ENCODE results near the gene SEMA4C. TPM values are rescaled to one million over a fixed set of nuclear protein-coding genes. Genes with fewer than 3 reads are reported as not detected.

The SEMA4C gene
- total and polyA plus RNA-seq, 2 experiments from 2014 or later = 27.9 to 53.6 TPM

DNA sequence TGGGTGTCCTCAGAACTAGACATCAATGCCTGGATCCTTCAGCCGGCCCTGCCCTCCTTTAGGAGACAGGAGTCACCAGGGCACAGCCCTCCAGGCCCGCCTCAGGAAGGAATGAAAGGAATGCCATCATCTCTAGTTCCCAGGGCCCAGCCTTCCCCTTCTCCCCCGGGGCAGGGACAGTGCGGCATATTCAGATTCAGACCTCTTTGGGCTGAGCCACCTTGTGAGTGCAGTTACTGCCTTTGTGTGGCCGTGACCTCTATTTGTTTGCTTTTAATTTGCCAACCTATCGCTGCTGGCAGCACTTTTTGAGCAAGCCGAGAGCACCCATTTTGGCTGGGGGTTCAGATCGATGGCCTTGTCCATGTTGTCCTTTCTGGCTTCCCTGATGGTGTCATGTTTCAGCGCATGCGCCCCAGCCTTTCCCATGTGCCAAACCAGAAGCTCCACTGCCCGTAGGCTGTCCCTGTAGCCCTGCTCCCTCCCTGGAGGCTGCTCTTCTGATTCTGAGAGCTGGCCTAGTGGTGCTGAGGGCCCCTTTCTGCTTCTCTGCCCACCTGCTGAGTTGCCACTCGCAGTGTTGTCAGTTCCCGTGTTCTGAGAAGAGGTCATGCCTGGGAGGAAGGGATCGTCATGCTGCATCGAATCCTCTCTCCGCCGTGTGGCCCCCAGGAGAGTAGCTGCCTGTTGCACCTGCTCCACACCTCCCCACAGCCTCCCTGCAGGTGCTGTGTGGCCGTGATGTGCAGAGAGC lies 36.9 kb downstream of the SEMA4C start:
- Histone ChIP-seq H3K36me3 (peaks cover 40% of the 10 kb centered on the region), H3K27ac (peak overlapping the region; percentile 95), H3K27me3 (no peaks in the 10 kb centered on the region), H3K4me3 (no peak overlapping the region), H3K9me3 (ENCODE audit: low read depth) (no peaks in the 10 kb centered on the region), H3K4me1 (ENCODE audit: low read depth) (peaks cover 17% of the 10 kb centered on the region)
- TF ChIP-seq, protein P1, sequence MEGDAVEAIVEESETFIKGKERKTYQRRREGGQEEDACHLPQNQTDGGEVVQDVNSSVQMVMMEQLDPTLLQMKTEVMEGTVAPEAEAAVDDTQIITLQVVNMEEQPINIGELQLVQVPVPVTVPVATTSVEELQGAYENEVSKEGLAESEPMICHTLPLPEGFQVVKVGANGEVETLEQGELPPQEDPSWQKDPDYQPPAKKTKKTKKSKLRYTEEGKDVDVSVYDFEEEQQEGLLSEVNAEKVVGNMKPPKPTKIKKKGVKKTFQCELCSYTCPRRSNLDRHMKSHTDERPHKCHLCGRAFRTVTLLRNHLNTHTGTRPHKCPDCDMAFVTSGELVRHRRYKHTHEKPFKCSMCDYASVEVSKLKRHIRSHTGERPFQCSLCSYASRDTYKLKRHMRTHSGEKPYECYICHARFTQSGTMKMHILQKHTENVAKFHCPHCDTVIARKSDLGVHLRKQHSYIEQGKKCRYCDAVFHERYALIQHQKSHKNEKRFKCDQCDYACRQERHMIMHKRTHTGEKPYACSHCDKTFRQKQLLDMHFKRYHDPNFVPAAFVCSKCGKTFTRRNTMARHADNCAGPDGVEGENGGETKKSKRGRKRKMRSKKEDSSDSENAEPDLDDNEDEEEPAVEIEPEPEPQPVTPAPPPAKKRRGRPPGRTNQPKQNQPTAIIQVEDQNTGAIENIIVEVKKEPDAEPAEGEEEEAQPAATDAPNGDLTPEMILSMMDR (IDR thresholded peaks at IDR 0.05; ENCODE audit: low read depth, low read length) = no peak
- peak; percentile 61 to 92 for DNase-seq (ENCODE audit: low read depth in 1 of 2, low spot score in 1 of 2)

DNA sequence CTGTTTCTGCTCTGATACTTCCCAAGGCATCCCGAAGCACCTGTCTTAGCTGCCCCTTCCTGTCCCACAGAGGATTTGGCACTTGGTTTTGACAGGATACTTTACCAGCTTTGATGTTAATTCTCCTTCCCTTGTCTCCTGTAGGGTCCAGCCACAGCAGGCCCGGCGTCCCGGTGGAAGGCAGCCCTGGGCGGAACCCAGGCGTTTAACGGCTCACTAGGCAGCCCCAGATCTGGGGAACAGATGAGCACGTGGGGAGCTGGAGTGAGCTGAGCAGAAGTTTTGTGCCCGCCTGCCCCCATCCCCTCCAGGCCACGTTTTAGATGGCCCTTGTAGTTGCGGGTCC lies 37.5 kb downstream of the SEMA4C start:
- peaks cover 17% of the 10 kb centered on the region for H3K4me1 ChIP-seq (ENCODE audit: low read depth)
- peak overlapping the region; percentile 95 for H3K27ac ChIP-seq
- H3K4me3 ChIP-seq = no peak overlapping the region
- no peaks in the 10 kb centered on the region for H3K27me3 ChIP-seq
- TF ChIP-seq, protein P1 (IDR thresholded peaks at IDR 0.05; ENCODE audit: low read depth, low read length) = no peak
- no peaks in the 10 kb centered on the region for H3K9me3 ChIP-seq (ENCODE audit: low read depth)
- H3K36me3 ChIP-seq = peaks cover 45% of the 10 kb centered on the region
- DNase-seq (ENCODE audit: low read depth in 1 of 2, low spot score in 1 of 2) = no peak

DNA sequence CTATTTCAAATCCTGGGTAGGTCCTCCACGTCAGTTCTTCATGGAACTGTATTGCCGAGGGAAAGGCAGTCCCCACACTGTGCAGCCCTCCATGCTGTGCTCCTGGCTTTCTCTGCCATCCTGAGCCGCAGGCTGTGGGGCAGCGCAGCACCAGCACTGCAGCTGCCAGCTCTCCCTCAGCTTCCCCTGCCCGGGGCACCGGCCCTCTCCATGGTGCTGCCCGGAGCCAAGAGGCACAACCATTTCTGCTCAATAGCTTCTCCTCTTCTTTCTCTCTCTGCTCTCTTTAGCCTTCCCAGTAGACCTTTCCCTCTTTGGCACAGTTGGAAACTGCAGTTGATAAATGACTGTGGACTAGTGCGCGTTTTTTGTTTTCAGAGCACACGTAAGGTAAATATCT lies 38.2 kb downstream of the SEMA4C start:
- Histone ChIP-seq H3K27me3 (no peaks in the 10 kb centered on the region), H3K4me1 (ENCODE audit: low read depth) (peaks cover 17% of the 10 kb centered on the region), H3K27ac (peak overlapping the region; percentile 95), H3K9me3 (ENCODE audit: low read depth) (no peaks in the 10 kb centered on the region), H3K4me3 (no peak overlapping the region), H3K36me3 (peaks cover 43% of the 10 kb centered on the region)
- no peak for DNase-seq (ENCODE audit: low read depth in 1 of 2, low spot score in 1 of 2)
- TF ChIP-seq, protein P1 (IDR thresholded peaks at IDR 0.05; ENCODE audit: low read depth, low read length) = no peak

DNA sequence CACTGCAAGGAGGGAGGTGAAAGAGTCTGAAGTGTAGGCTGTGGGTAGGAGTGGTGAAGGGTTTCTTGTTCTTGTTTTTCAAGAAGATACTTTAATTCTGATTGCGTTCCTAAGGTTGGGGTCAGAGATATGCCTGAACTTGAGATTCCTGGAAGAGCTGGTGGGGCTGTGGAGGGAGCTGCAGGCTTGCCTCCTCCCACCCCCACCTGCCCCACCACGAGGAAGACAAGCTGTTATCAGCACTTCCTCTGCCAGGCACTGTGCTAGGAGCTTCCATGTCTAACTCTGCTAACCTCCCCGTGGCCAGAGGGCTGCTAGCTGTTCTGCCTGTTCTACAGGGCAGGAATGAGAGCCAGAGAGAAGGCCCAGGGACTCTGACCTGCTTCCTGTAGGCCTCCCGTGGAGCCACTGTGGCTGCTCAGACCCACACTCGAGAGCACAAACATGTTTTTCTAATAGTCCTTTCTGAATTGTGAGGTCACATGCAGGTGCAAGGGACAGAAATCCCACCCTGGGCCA lies 39.8 kb downstream of the SEMA4C start:
- Histone ChIP-seq H3K4me1 (ENCODE audit: low read depth) (peaks cover 17% of the 10 kb centered on the region), H3K36me3 (peaks cover 47% of the 10 kb centered on the region)
- no peak for DNase-seq (ENCODE audit: low read depth in 1 of 2, low spot score in 1 of 2)

DNA sequence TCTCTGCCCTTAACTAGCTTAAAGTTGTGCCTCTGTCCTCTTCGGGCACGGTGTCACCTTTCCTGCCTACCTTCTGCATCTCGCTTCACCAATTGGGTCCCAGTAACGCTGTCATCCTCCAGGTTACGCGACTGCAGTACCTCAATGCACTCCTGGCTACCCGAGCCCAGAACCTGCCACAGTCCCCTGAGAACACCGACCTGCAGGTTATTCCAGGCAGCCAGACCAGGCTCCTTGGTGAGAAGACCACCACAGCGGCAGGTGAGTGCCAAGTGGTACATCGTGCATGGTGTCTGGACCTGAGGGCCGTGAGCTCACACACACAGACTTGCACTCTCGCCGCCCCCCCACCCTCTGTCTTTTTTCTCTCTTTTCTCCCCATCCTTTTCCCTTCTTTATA lies 41.0 kb downstream of the SEMA4C start:
- Histone ChIP-seq H3K36me3 (peaks cover 47% of the 10 kb centered on the region), H3K4me3 (no peak overlapping the region), H3K27ac (no peak overlapping the region), H3K4me1 (ENCODE audit: low read depth) (peaks cover 24% of the 10 kb centered on the region), H3K9me3 (ENCODE audit: low read depth) (no peaks in the 10 kb centered on the region), H3K27me3 (no peaks in the 10 kb centered on the region)
- no peak for DNase-seq (ENCODE audit: low read depth in 1 of 2, low spot score in 1 of 2)
- TF ChIP-seq, protein P1 (IDR thresholded peaks at IDR 0.05; ENCODE audit: low read depth, low read length) = no peak

More for the DNA sequence above, 39.8 kb downstream of the SEMA4C start:
- H3K27me3 ChIP-seq = no peaks in the 10 kb centered on the region
- TF ChIP-seq, protein P1 (IDR thresholded peaks at IDR 0.05; ENCODE audit: low read depth, low read length) = no peak
- H3K4me3 ChIP-seq = no peak overlapping the region
- H3K9me3 ChIP-seq (ENCODE audit: low read depth) = no peaks in the 10 kb centered on the region
- H3K27ac ChIP-seq = peak overlapping the region; percentile 28

Measured in cardiac muscle cell (in vitro differentiated cells and primary cell).